Measurements from ENCODE around the gene CDK6.

DNA sequence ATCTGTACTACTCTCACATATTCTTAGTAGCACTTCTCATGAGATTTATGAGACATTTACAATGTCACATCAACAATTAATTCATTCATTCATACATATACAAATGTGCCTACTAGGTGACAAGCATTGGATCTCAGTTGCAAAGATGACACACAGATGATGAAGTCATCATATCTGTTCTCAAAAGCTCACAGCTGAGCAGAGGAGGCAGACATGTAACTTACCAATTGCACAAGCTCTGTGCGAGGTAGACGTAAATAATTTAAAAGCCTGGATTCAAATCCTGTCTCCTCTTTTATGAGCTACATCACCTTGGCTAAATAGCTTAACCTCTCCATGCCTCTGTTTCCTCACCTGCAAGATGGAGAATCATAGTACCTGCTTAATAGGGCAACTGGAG lies 136.8 kb downstream of the CDK6 start:
- TF ChIP-seq, protein P1, sequence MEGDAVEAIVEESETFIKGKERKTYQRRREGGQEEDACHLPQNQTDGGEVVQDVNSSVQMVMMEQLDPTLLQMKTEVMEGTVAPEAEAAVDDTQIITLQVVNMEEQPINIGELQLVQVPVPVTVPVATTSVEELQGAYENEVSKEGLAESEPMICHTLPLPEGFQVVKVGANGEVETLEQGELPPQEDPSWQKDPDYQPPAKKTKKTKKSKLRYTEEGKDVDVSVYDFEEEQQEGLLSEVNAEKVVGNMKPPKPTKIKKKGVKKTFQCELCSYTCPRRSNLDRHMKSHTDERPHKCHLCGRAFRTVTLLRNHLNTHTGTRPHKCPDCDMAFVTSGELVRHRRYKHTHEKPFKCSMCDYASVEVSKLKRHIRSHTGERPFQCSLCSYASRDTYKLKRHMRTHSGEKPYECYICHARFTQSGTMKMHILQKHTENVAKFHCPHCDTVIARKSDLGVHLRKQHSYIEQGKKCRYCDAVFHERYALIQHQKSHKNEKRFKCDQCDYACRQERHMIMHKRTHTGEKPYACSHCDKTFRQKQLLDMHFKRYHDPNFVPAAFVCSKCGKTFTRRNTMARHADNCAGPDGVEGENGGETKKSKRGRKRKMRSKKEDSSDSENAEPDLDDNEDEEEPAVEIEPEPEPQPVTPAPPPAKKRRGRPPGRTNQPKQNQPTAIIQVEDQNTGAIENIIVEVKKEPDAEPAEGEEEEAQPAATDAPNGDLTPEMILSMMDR (IDR thresholded peaks at IDR 0.05 in 4 of 5, conservative IDR thresholded peaks at IDR 0.05 in 1 of 5), result no peak
- TF ChIP-seq POLR2A (IDR thresholded peaks at IDR 0.05), result no peak
